Measurements from ENCODE around the gene PRKN.
A peak's percentile ranks its signal among the peaks of the same experiment; 100 is the strongest.

PRKN gene

DNA sequence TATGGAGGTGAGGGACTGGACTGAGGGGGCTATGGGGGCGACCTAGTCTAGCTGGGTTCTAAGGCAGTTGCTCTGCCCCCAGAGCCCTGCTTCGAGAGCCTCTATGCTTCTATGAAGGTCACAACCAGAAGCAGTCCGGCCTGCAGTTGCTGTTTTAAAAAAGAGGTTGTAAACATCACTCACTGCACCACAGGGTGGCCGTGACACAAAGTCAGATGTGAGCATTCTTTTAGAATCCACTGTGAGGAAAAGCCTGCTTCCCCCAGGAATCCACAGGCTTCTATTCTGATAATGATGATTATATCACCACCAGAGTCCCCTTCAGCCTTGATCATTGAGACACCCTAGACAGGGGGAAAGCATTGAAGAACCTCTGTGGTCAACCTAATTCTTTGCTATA lies 1224.0 kb downstream of the PRKN start:
- TF ChIP-seq, protein P1, sequence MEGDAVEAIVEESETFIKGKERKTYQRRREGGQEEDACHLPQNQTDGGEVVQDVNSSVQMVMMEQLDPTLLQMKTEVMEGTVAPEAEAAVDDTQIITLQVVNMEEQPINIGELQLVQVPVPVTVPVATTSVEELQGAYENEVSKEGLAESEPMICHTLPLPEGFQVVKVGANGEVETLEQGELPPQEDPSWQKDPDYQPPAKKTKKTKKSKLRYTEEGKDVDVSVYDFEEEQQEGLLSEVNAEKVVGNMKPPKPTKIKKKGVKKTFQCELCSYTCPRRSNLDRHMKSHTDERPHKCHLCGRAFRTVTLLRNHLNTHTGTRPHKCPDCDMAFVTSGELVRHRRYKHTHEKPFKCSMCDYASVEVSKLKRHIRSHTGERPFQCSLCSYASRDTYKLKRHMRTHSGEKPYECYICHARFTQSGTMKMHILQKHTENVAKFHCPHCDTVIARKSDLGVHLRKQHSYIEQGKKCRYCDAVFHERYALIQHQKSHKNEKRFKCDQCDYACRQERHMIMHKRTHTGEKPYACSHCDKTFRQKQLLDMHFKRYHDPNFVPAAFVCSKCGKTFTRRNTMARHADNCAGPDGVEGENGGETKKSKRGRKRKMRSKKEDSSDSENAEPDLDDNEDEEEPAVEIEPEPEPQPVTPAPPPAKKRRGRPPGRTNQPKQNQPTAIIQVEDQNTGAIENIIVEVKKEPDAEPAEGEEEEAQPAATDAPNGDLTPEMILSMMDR (IDR thresholded peaks at IDR 0.05), result no peak

DNA sequence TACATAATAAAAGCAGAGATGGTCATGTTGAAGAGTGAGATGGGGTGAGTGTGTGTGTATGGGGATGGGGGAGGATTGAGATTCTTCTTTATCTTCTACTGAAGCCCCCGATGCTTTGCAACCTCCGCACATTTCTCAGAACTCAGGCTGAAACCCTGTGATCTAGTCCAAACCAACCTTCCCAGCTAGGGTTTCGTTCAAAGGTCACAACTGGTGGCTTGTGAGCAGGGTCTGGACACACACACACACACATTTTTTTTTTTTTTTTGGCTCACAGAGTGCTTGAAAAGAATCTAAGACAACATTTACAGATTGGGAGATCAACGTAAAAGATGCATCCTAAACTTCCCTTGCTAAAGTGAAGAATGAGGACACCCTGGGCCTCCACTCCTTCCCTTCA lies 1228.7 kb downstream of the PRKN start:
- TF ChIP-seq, protein P1 (IDR thresholded peaks at IDR 0.05), result no peak

GRCh38 chr6:161498359-161498758 lies 1229.2 kb downstream of the PRKN start:
- TF ChIP-seq, protein P1 (IDR thresholded peaks at IDR 0.05), result peak; percentile 53

DNA sequence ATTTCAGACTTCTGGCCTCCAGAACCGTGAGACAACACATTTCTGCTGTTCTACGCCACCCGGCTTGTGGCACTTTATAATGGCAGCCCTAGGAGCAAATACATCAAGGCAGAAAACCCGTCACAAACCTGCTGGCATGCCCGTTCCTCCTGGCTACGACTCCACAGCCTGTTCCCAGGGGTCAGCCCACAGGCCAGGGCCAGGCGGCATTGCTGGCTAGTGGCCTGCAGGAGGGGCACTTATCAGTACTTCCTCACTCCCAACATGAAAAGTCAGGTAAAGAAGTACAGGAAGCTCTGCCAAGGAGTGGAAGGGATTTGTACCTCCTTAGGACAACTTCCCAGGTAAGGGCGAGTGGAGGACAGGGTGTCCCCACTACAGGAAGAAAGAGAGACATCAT lies 1230.6 kb downstream of the PRKN start:
- TF ChIP-seq, protein P1 (IDR thresholded peaks at IDR 0.05), result no peak

DNA sequence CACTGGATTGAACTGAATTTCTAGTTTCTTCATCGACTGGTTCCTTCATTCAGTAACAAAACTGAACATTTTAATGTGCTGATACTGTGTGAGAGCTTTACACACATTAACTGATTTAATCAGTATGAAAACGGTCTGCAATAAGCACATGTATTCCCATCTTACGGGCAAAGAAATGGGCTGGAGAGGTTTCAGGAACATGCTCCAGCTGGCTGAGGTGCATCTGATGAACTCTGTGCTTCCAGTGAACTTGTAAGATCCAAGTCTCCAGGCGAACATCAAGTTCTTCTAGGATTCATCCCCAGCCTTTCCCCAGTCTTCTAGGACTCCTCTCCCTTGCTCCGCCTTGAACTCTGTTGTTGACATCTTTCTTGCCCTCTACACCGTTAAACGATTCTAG lies 1233.0 kb downstream of the PRKN start:
- TF ChIP-seq, protein P1 (IDR thresholded peaks at IDR 0.05), result no peak

DNA sequence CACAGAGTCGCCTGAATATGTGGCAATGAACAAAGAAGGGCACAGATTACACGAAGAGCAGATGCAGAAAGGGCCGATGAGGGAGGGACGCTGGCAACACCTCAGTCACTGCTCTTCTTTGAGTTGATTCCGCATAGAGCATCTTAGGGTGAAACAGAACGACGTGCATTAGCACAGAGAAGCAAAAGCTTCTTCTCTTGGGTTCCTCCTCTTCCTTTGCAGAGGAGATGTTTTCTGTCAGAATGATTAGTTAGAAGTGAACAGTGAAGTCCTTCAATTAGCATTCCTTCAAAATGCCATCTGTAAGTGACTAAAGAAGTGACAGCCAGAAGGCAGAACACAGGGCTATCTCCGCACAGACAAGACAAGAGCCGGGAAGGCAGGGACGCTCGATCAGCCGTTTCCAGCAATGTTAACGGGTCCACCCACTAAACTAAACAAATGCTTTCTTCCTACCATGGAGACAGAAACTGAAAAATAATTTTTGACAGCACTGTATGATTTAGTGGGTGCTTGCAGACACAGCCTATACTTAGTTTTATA lies 1233.9 kb downstream of the PRKN start:
- TF ChIP-seq, protein P1 (IDR thresholded peaks at IDR 0.05), result no peak

DNA sequence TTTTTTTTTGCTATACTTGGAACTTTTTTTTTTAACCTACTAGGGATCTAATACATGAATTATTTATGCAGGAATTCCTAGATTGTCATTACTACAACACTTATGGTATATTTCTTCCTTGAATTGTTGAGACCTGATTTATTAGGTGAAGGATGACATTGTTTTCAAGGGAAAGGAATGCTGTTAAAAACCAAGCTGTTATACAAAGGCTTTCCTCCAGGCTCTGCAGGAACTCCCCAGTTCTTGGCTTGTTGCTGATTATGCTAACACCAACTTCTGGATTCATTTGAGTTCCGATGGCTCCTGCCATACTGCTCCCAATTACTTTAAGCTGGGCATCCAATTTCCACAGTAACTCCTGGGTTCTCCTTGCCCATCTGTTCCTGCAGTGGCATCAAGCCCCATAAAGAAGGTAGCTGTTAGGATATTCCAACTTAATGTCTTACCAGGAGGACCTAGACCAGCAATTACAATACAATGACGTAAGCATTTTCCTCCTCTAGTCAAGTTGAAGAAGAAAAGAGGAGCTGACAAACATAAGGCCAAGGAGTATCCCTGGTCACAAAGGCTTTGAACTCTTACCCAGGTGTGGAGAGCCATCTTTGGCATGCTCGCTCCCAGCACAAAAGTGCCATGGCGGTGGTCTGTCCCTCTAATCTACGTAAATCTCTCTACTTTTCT lies 1237.8 kb downstream of the PRKN start:
- TF ChIP-seq, protein P1 (IDR thresholded peaks at IDR 0.05), result no peak

Measured in LNCAP (cell line).